ENCODE data around the gene ZNF784. TPM values are rescaled to one million over a fixed set of nuclear protein-coding genes. Genes with fewer than 3 reads are reported as not detected.

The ZNF784 gene
- total RNA-seq, 1 experiment from 2014 or later, result 9.9 TPM

- peak overlapping the region; percentile 75 for H3K4me3 Mint-ChIP-seq
- H3K4me1 Mint-ChIP-seq, result peaks cover 36% of the 10 kb centered on the region
- CTCF ChIA-PET, result interaction anchor here (0.9 to 4.0 kb wide), 6 partner anchors 12 to 120 kb away, joined by 3 to 13 read pairs (median 5); partner anchors contain the start of genes FIZ1 and ZNF865
- DNase-seq (ENCODE audit: low spot score) (peak; percentile 98), ATAC-seq (peak; percentile 90)
- no peaks in the 10 kb centered on the region for H3K36me3 Mint-ChIP-seq
- POLR2A ChIA-PET, result interaction anchor here (0.6 to 2.3 kb wide), 3 partner anchors 12 to 38 kb away, joined by 5 to 17 read pairs (median 5); partner anchors contain the start of genes FIZ1, ZNF524, ZNF784 and ZNF865
- H3K27ac Mint-ChIP-seq, result no peak overlapping the region
- no peaks in the 10 kb centered on the region for H3K9me3 Mint-ChIP-seq
- peaks cover 33% of the 10 kb centered on the region for H3K27me3 Mint-ChIP-seq (ENCODE audit: low read depth)
- TF ChIP-seq, protein P1, sequence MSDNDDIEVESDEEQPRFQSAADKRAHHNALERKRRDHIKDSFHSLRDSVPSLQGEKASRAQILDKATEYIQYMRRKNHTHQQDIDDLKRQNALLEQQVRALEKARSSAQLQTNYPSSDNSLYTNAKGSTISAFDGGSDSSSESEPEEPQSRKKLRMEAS (CRISPR knock-in tag; IDR thresholded peaks at IDR 0.05), result no peak
- TF ChIP-seq ETV6 (CRISPR knock-in tag; IDR thresholded peaks at IDR 0.05) (0 out of 2 replicates have a peak, but pooled peaks have one; percentile 33), SP1 (CRISPR knock-in tag; conservative IDR thresholded peaks at IDR 0.05) (peak; percentile 52; the same call in 1 of the 2 replicates), ARID4B (CRISPR knock-in tag; IDR thresholded peaks at IDR 0.05; ENCODE audit: borderline replicate concordance) (peak; percentile 34; the same call in 1 of the 2 replicates), ATF2 (CRISPR knock-in tag; IDR thresholded peaks at IDR 0.05; ENCODE audit: borderline replicate concordance, low read depth) (no peak), SOX15 (CRISPR knock-in tag; IDR thresholded peaks at IDR 0.05) (no peak), FOXP1 (CRISPR knock-in tag; IDR thresholded peaks at IDR 0.05; ENCODE audit: borderline replicate concordance) (no peak), TEAD1 (CRISPR knock-in tag; IDR thresholded peaks at IDR 0.05) (no peak)
Observed at GRCh38 chr19:55586976-55587668, 37.2 kb downstream of the ZNF784 start.

- Mint-ChIP-seq H3K4me3 (peak overlapping the region; percentile 75), H3K9me3 (no peaks in the 10 kb centered on the region), H3K27me3 (ENCODE audit: low read depth) (peaks cover 29% of the 10 kb centered on the region), H3K27ac (peak overlapping the region; percentile 70), H3K4me1 (peaks cover 27% of the 10 kb centered on the region), H3K36me3 (no peaks in the 10 kb centered on the region)
- peak; percentile 89 for DNase-seq (ENCODE audit: low spot score)
- ATAC-seq, result peak; percentile 76
- POLR2A ChIA-PET, result interaction anchor here (1.2 to 2.3 kb wide), 2 partner anchors 13 to 35 kb away, joined by 5 to 17 read pairs; partner anchors contain the start of genes FIZ1 and ZNF524
- CTCF ChIA-PET, result interaction anchor here (0.6 to 4.0 kb wide), 7 partner anchors 20 to 445 kb away, joined by 3 to 13 read pairs (median 5); partner anchors contain the start of gene ZNF865
- TF ChIP-seq, protein P2, sequence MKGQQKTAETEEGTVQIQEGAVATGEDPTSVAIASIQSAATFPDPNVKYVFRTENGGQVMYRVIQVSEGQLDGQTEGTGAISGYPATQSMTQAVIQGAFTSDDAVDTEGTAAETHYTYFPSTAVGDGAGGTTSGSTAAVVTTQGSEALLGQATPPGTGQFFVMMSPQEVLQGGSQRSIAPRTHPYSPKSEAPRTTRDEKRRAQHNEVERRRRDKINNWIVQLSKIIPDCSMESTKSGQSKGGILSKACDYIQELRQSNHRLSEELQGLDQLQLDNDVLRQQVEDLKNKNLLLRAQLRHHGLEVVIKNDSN (CRISPR knock-in tag; IDR thresholded peaks at IDR 0.05), result peak; percentile 54
- TF ChIP-seq NFYB (CRISPR knock-in tag; conservative IDR thresholded peaks at IDR 0.05; ENCODE audit: low read depth), result peak; percentile 77
- 0 out of 2 replicates have a peak, but pooled peaks have one; percentile 37 for TF ChIP-seq ETV6 (CRISPR knock-in tag; IDR thresholded peaks at IDR 0.05)
- peak; percentile 57 for TF ChIP-seq SP1 (CRISPR knock-in tag; conservative IDR thresholded peaks at IDR 0.05)
- TF ChIP-seq, protein P3, sequence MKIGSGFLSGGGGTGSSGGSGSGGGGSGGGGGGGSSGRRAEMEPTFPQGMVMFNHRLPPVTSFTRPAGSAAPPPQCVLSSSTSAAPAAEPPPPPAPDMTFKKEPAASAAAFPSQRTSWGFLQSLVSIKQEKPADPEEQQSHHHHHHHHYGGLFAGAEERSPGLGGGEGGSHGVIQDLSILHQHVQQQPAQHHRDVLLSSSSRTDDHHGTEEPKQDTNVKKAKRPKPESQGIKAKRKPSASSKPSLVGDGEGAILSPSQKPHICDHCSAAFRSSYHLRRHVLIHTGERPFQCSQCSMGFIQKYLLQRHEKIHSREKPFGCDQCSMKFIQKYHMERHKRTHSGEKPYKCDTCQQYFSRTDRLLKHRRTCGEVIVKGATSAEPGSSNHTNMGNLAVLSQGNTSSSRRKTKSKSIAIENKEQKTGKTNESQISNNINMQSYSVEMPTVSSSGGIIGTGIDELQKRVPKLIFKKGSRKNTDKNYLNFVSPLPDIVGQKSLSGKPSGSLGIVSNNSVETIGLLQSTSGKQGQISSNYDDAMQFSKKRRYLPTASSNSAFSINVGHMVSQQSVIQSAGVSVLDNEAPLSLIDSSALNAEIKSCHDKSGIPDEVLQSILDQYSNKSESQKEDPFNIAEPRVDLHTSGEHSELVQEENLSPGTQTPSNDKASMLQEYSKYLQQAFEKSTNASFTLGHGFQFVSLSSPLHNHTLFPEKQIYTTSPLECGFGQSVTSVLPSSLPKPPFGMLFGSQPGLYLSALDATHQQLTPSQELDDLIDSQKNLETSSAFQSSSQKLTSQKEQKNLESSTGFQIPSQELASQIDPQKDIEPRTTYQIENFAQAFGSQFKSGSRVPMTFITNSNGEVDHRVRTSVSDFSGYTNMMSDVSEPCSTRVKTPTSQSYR (CRISPR knock-in tag; IDR thresholded peaks at IDR 0.05), result 0 out of 2 replicates have a peak, but pooled peaks have one; percentile 13
- TF ChIP-seq, protein P4, sequence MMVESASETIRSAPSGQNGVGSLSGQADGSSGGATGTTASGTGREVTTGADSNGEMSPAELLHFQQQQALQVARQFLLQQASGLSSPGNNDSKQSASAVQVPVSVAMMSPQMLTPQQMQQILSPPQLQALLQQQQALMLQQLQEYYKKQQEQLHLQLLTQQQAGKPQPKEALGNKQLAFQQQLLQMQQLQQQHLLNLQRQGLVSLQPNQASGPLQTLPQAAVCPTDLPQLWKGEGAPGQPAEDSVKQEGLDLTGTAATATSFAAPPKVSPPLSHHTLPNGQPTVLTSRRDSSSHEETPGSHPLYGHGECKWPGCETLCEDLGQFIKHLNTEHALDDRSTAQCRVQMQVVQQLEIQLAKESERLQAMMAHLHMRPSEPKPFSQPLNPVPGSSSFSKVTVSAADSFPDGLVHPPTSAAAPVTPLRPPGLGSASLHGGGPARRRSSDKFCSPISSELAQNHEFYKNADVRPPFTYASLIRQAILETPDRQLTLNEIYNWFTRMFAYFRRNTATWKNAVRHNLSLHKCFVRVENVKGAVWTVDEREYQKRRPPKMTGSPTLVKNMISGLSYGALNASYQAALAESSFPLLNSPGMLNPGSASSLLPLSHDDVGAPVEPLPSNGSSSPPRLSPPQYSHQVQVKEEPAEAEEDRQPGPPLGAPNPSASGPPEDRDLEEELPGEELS (CRISPR knock-in tag; IDR thresholded peaks at IDR 0.05), result no peak
- TF ChIP-seq ZNF423 (CRISPR knock-in tag; IDR thresholded peaks at IDR 0.05), result peak; percentile 40; the same call in 1 of the 2 replicates
- no peak for TF ChIP-seq NR2C2 (CRISPR knock-in tag; IDR thresholded peaks at IDR 0.05)
- 0 out of 2 replicates have a peak, but pooled peaks have one; percentile 47 for TF ChIP-seq GTF2I (CRISPR knock-in tag; conservative IDR thresholded peaks at IDR 0.05)
- TF ChIP-seq HMGXB4 (CRISPR knock-in tag; IDR thresholded peaks at IDR 0.05), result no peak
- TF ChIP-seq NFE2L1 (CRISPR knock-in tag; IDR thresholded peaks at IDR 0.05), result peak; percentile 52; the same call in 1 of the 2 replicates
- 0 out of 2 replicates have a peak, but pooled peaks have one; percentile 26 for TF ChIP-seq ZNF121 (CRISPR knock-in tag; IDR thresholded peaks at IDR 0.05)
Observed at GRCh38 chr19:55585658-55586339, 38.6 kb downstream of the ZNF784 start.
